Loucy (cell line): Measurements from ENCODE around the gene JAGN1.

Source experiments
- H2AFZ ChIP-seq: fragments of 200-600 bp; sonication (generic); 2 replicates; pipeline ENCODE4 v1.6.0; 2016; ENCODE audit warnings: antibody characterized with exemption, mild to moderate bottlenecking, low read length, moderate library complexity
- H3F3A ChIP-seq: fragments of 200-600 bp; 2 replicates; pipeline ENCODE4 v1.6.0; 2016; ENCODE audit warnings: antibody characterized with exemption, low read depth, mild to moderate bottlenecking
- H3K27me3 ChIP-seq: fragments of 200-600 bp; sonication (generic); 2 replicates; pipeline ENCODE4 v1.6.1; 2014; ENCODE audit warnings: low read length, mild to moderate bottlenecking; ENCODE audit not compliant: insufficient read depth, poor library complexity, severe bottlenecking
- H3K36me3 ChIP-seq: fragments of 200-600 bp; sonication (generic); 2 replicates; pipeline ENCODE4 v1.6.1; 2016; ENCODE audit warnings: low read length; ENCODE audit not compliant: insufficient read depth
- H3K4me1 ChIP-seq: fragments of 200-600 bp; sonication (generic); 2 replicates; pipeline ENCODE4 v1.5.1; 2014; ENCODE audit warnings: low read length, mild to moderate bottlenecking; ENCODE audit not compliant: insufficient read depth, poor library complexity, severe bottlenecking
- H3K4me2 ChIP-seq: fragments of 200-600 bp; sonication (generic); 2 replicates; pipeline ENCODE4 v1.6.0; 2014; ENCODE audit warnings: antibody characterized with exemption, low read length, low read depth, mild to moderate bottlenecking; ENCODE audit not compliant: poor library complexity, severe bottlenecking
- H3K4me3 ChIP-seq: fragments of 200-600 bp; sonication (generic); 2 replicates; pipeline ENCODE4 v1.5.1; 2014; ENCODE audit warnings: low read length, mild to moderate bottlenecking, mixed read lengths; ENCODE audit not compliant: poor library complexity, severe bottlenecking
- H3K79me2 ChIP-seq: fragments of 200-600 bp; sonication (generic); 2 replicates; pipeline ENCODE4 v1.6.1; 2014; ENCODE audit warnings: low read length; ENCODE audit not compliant: insufficient read depth
- H3K9ac ChIP-seq: fragments of 200-600 bp; sonication (generic); 2 replicates; pipeline ENCODE4 v1.6.0; 2014; ENCODE audit warnings: mild to moderate bottlenecking, low read depth, low read length, moderate library complexity; ENCODE audit not compliant: poor library complexity, severe bottlenecking
- H3K9me2 ChIP-seq: fragments of 200-600 bp; sonication (generic); replicated peaks from 2 replicates; pipeline ENCODE4 v1.6.1; 2016; ENCODE audit warnings: low read depth, low read length, mixed read lengths
- H3K9me3 ChIP-seq: fragments of 200-600 bp; sonication (generic); 2 replicates; pipeline ENCODE4 v1.6.1; 2014; ENCODE audit warnings: mild to moderate bottlenecking, antibody characterized with exemption, low read length, low read depth; ENCODE audit not compliant: insufficient read depth
- H4K20me1 ChIP-seq: fragments of 200-600 bp; sonication (generic); 2 replicates; pipeline ENCODE4 v1.6.0; 2014; ENCODE audit warnings: antibody characterized with exemption, low read length, mild to moderate bottlenecking; ENCODE audit not compliant: insufficient read depth, poor library complexity, severe bottlenecking
- EZH2phosphoT487 ChIP-seq: fragments of 200-600 bp; IDR thresholded peaks from 2 replicates; pipeline ENCODE4 v1.6.1; 2018; ENCODE audit warnings: antibody characterized with exemption, mild to moderate bottlenecking, moderate library complexity, borderline replicate concordance
- TF ChIP-seq, protein P1 (sequence below): fragments of 200-600 bp; sonication (generic); conservative IDR thresholded peaks from 2 replicates; pipeline ENCODE4 v1.5.1; 2014; ENCODE audit warnings: mild to moderate bottlenecking, antibody characterized with exemption, low read length

JAGN1 gene

GRCh38 chr3:9859530-9860025, 30.8 kb upstream of the JAGN1 start:
- Histone ChIP-seq H3K27me3 (no peaks in the 10 kb centered on the region), H3K79me2 (no peaks in the 10 kb centered on the region), H3K9ac (no peak overlapping the region), H3K9me2 (no peaks in the 10 kb centered on the region), H3K4me3 (no peak overlapping the region), H3K36me3 (no peaks in the 10 kb centered on the region), H2AFZ (no peak overlapping the region), H3F3A (no peaks in the 10 kb centered on the region), H3K9me3 (no peaks in the 10 kb centered on the region), H3K4me1 (peaks cover 8% of the 10 kb centered on the region), H3K4me2 (no peak overlapping the region), H4K20me1 (no peaks in the 10 kb centered on the region)
- TF ChIP-seq, protein P1, sequence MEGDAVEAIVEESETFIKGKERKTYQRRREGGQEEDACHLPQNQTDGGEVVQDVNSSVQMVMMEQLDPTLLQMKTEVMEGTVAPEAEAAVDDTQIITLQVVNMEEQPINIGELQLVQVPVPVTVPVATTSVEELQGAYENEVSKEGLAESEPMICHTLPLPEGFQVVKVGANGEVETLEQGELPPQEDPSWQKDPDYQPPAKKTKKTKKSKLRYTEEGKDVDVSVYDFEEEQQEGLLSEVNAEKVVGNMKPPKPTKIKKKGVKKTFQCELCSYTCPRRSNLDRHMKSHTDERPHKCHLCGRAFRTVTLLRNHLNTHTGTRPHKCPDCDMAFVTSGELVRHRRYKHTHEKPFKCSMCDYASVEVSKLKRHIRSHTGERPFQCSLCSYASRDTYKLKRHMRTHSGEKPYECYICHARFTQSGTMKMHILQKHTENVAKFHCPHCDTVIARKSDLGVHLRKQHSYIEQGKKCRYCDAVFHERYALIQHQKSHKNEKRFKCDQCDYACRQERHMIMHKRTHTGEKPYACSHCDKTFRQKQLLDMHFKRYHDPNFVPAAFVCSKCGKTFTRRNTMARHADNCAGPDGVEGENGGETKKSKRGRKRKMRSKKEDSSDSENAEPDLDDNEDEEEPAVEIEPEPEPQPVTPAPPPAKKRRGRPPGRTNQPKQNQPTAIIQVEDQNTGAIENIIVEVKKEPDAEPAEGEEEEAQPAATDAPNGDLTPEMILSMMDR: no peak
- TF ChIP-seq EZH2phosphoT487: no peak

- peak overlapping the region; percentile 78 for H2AFZ ChIP-seq
- H3K9ac ChIP-seq: peak overlapping the region; percentile 61
- peaks cover 8% of the 10 kb centered on the region for H3K4me1 ChIP-seq
- H3K4me3 ChIP-seq: no peak overlapping the region
- peak overlapping the region; percentile 37 for H3K4me2 ChIP-seq
- H3K9me3 ChIP-seq: no peaks in the 10 kb centered on the region
- no peaks in the 10 kb centered on the region for H3F3A ChIP-seq
- no peaks in the 10 kb centered on the region for H4K20me1 ChIP-seq
- H3K9me2 ChIP-seq: no peaks in the 10 kb centered on the region
- H3K36me3 ChIP-seq: no peaks in the 10 kb centered on the region
- TF ChIP-seq, protein P1: no peak
- TF ChIP-seq EZH2phosphoT487: no peak
- no peaks in the 10 kb centered on the region for H3K27me3 ChIP-seq
- H3K79me2 ChIP-seq: no peaks in the 10 kb centered on the region
These were observed 29.2 kb upstream of the JAGN1 start for GRCh38 chr3:9861201-9861600.

- TF ChIP-seq, protein P1: no peak
- TF ChIP-seq EZH2phosphoT487: no peak
- Histone ChIP-seq H3K9me2 (no peaks in the 10 kb centered on the region), H3K9ac (peak overlapping the region; percentile 61), H3F3A (no peaks in the 10 kb centered on the region), H3K36me3 (no peaks in the 10 kb centered on the region), H3K9me3 (no peaks in the 10 kb centered on the region), H3K27me3 (no peaks in the 10 kb centered on the region), H2AFZ (peak overlapping the region; percentile 78), H3K4me3 (no peak overlapping the region), H3K4me1 (peaks cover 8% of the 10 kb centered on the region), H4K20me1 (no peaks in the 10 kb centered on the region), H3K79me2 (no peaks in the 10 kb centered on the region), H3K4me2 (peak overlapping the region; percentile 37)
These were observed 28.7 kb upstream of the JAGN1 start for GRCh38 chr3:9861626-9862130.
